IPS DF 6.9 (cell line): ENCODE data around the gene SNCAIP.
"Not testable (repeated sequence)": the region's sequence is repeated elsewhere in the genome, so short reads cannot be mapped to it uniquely, and the experiment has no call there.

Experiments
- DNase-seq: peaks from one replicate; pipeline ENCODE4 v3.0.0-alpha.2; 2013; ENCODE audit warnings: low read depth, low spot score
- H3K27ac ChIP-seq: one replicate; pipeline ENCODE4 v1.5.1; 2013; ENCODE audit warnings: low read length, control low read depth
- H3K27me3 ChIP-seq: 2 replicates; pipeline ENCODE4 v1.6.1; 2013; ENCODE audit warnings: mild to moderate bottlenecking, low read length; ENCODE audit not compliant: control insufficient read depth, insufficient read depth
- H3K36me3 ChIP-seq: 2 replicates; pipeline ENCODE4 v1.6.1; 2013; ENCODE audit warnings: low read length; ENCODE audit not compliant: control insufficient read depth, insufficient read depth
- H3K4me1 ChIP-seq: 2 replicates; pipeline ENCODE4 v1.6.1; 2013; ENCODE audit warnings: low read length; ENCODE audit not compliant: control insufficient read depth, insufficient read depth
- H3K4me3 ChIP-seq: 2 replicates; pipeline ENCODE4 v1.5.1; 2013; ENCODE audit warnings: mild to moderate bottlenecking, low read length
- H3K9me3 ChIP-seq: 2 replicates; pipeline ENCODE4 v1.6.1; 2013; ENCODE audit warnings: low read length, inconsistent platforms; ENCODE audit not compliant: control insufficient read depth, insufficient read depth
- WGBS: extraction: QIAGEN DNeasy Blood & Tissue Kit; methylation state at CpG from one replicate; pipeline ENCODE4 v1.1.7; 2013; ENCODE audit warnings: mixed read lengths, missing lambda C conversion rate; ENCODE audit not compliant: insufficient read length, insufficient coverage; 5-methylcytosine and 5-hydroxymethylcytosine counted together

SNCAIP gene

GRCh38 chr5:122333564-122333963, 21.5 kb downstream of the SNCAIP start:
- Histone ChIP-seq H3K27ac (no peak overlapping the region), H3K9me3 (no peaks in the 10 kb centered on the region), H3K4me3 (no peak overlapping the region), H3K27me3 (no peaks in the 10 kb centered on the region), H3K36me3 (no peaks in the 10 kb centered on the region), H3K4me1 (peaks cover 1% of the 10 kb centered on the region; the same call in 1 of the 2 replicates)
- no CpG with 5 or more reads among the region's 4 CpGs for WGBS
- DNase-seq, result no peak

DNA sequence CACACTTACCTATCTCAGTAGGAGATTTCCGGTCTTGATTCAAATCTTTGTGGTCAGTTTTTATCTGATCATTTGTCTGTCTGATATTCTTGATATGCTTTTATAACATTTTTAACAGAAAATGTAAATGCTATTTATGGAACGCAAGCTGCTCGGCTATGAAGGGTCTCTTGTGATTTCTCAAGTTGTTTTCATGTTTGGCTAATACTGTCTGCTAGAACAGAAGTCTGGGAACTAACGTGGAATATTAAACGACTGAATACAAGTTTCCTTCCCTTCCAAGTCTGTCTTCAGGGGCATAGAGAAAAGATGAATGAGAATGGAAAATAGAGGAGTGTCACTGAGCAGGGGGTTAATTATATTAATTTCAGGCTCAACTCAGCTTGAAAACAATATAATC, 27.6 kb downstream of the SNCAIP start:
- H3K27ac ChIP-seq, result no peak overlapping the region
- no peak for DNase-seq
- no peaks in the 10 kb centered on the region for H3K9me3 ChIP-seq
- no peaks in the 10 kb centered on the region for H3K36me3 ChIP-seq
- H3K4me3 ChIP-seq, result no peak overlapping the region
- no peaks in the 10 kb centered on the region for H3K27me3 ChIP-seq
- no peaks in the 10 kb centered on the region for H3K4me1 ChIP-seq
- WGBS, result no CpG with 5 or more reads among the region's 5 CpGs

- Histone ChIP-seq H3K27me3 (no peaks in the 10 kb centered on the region), H3K36me3 (no peaks in the 10 kb centered on the region), H3K27ac (no peak overlapping the region), H3K4me1 (no peaks in the 10 kb centered on the region), H3K4me3 (no peak overlapping the region), H3K9me3 (no peaks in the 10 kb centered on the region)
- WGBS, result no CpG with 5 or more reads among the region's 3 CpGs
- DNase-seq, result no peak
These were observed 29.1 kb downstream of the SNCAIP start for GRCh38 chr5:122341087-122341486.

- no peaks in the 10 kb centered on the region for H3K36me3 ChIP-seq
- WGBS, result no CpG with 5 or more reads among the region's 4 CpGs
- DNase-seq, result no peak
- H3K27me3 ChIP-seq, result no peaks in the 10 kb centered on the region
- no peak overlapping the region for H3K4me3 ChIP-seq
- no peaks in the 10 kb centered on the region for H3K4me1 ChIP-seq
- H3K27ac ChIP-seq, result no peak overlapping the region
- H3K9me3 ChIP-seq, result no peaks in the 10 kb centered on the region
These were observed 30.2 kb downstream of the SNCAIP start for GRCh38 chr5:122342256-122342655.

- Histone ChIP-seq H3K36me3 (no peaks in the 10 kb centered on the region), H3K27ac (no peak overlapping the region), H3K27me3 (no peaks in the 10 kb centered on the region), H3K9me3 (no peaks in the 10 kb centered on the region), H3K4me3 (no peak overlapping the region), H3K4me1 (no peaks in the 10 kb centered on the region)
- WGBS, result no CpG with 5 or more reads among the region's 3 CpGs
- DNase-seq, result no peak
These were observed 35.0 kb downstream of the SNCAIP start for GRCh38 chr5:122346897-122347581.

GRCh38 chr5:122350496-122350895, 38.5 kb downstream of the SNCAIP start:
- Histone ChIP-seq H3K27ac (no peak overlapping the region), H3K27me3 (no peaks in the 10 kb centered on the region), H3K4me1 (peaks cover 4% of the 10 kb centered on the region; the same call in 1 of the 2 replicates), H3K9me3 (no peaks in the 10 kb centered on the region), H3K4me3 (no peak overlapping the region), H3K36me3 (no peaks in the 10 kb centered on the region)
- DNase-seq, result no peak
- WGBS, result no CpG with 5 or more reads among the region's 3 CpGs

GRCh38 chr5:122351416-122352157, 39.5 kb downstream of the SNCAIP start:
- Histone ChIP-seq H3K27ac (no peak overlapping the region), H3K4me1 (peaks cover 6% of the 10 kb centered on the region; the same call in 1 of the 2 replicates), H3K36me3 (no peaks in the 10 kb centered on the region), H3K9me3 (no peaks in the 10 kb centered on the region), H3K4me3 (no peak overlapping the region), H3K27me3 (no peaks in the 10 kb centered on the region)
- no peak for DNase-seq
- no CpG with 5 or more reads among the region's 4 CpGs for WGBS

DNA sequence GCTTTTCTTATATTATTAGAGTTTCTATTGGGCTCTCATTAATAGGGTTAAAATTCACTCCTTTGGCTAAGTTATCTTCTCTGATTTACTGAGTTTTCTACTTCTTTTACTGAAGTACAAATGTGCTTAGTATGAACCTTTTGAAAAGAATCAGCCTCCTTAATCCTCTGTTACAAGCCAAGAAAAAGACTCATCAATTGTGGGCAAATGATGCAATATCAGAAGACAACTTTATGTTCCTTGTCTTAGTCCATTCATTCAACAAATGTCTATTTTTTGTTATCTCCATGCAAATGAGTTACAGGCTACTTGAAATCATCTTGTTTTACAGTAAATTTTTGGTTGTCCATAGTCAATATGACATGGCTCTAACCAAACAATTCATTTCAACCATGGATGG, 40.3 kb downstream of the SNCAIP start:
- no peaks in the 10 kb centered on the region for H3K27me3 ChIP-seq
- no peak for DNase-seq
- H3K4me3 ChIP-seq, result no peak overlapping the region
- H3K9me3 ChIP-seq, result no peaks in the 10 kb centered on the region
- H3K4me1 ChIP-seq, result peaks cover 7% of the 10 kb centered on the region; the same call in 1 of the 2 replicates
- H3K27ac ChIP-seq, result no peak overlapping the region
- no peaks in the 10 kb centered on the region for H3K36me3 ChIP-seq

DNA sequence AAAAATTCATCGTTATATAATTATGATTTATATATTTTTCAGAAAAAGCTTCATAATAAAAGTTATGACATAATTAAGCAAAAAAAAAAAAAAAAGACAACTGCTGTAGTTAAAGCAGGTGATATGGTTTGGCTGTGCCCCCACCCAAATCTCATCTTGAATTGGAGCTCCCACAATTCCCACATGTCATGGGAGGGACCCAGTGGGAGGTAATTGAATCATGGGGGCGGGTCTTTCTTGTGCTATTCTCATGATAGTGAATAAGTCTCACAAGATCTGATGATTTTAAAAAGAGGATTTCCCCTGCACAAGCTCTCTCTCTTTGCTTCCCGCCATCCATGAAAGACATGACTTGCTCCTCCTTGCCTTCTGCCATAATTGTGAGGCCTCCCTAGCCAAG, 41.3 kb downstream of the SNCAIP start:
- H3K9me3 ChIP-seq, DNase-seq, H3K27ac ChIP-seq, H3K4me3 ChIP-seq, H3K27me3 ChIP-seq, H3K36me3 ChIP-seq, H3K4me1 ChIP-seq: not testable (repeated sequence)
- WGBS, result no CpG with 5 or more reads among the region's 3 CpGs

DNA sequence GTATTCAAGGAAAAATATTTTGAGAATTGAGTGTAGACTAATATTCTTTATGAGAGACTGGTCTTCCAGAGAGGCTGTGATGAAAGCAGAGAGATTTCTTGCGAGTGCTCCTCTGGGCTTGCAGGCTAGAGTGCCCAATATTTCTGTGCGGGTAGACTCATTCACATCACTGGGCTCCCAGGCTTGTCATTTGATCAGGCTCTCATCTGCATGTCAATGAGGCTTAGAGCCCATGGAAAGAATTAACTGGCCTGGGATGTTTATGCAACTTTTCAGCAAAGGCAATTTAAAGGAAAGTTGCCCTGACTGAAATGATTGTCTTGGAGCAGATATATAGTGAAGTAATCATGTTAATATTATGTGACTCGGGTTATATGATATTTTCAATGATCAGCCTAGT, 42.3 kb downstream of the SNCAIP start:
- Histone ChIP-seq H3K4me3 (no peak overlapping the region), H3K4me1 (peaks cover 11% of the 10 kb centered on the region), H3K9me3 (no peaks in the 10 kb centered on the region), H3K27me3 (no peaks in the 10 kb centered on the region), H3K27ac (no peak overlapping the region), H3K36me3 (no peaks in the 10 kb centered on the region)
- no CpG with 5 or more reads among the region's 3 CpGs for WGBS
- DNase-seq, result no peak

- Histone ChIP-seq H3K4me3 (no peak overlapping the region), H3K27me3 (no peaks in the 10 kb centered on the region), H3K27ac (no peak overlapping the region), H3K4me1 (peaks cover 11% of the 10 kb centered on the region), H3K36me3 (no peaks in the 10 kb centered on the region), H3K9me3 (no peaks in the 10 kb centered on the region)
- no CpG with 5 or more reads among the region's 3 CpGs for WGBS
- DNase-seq, result no peak
These were observed 43.3 kb downstream of the SNCAIP start for GRCh38 chr5:122355324-122355723.
